ENCODE data around the gene MAP4K4. TPM values are rescaled to one million over a fixed set of nuclear protein-coding genes. Genes with fewer than 3 reads are reported as not detected.

MAP4K4 gene
- total and polyA plus RNA-seq, 2 experiments from 2014 or later = 20.3 to 115 TPM

DNA sequence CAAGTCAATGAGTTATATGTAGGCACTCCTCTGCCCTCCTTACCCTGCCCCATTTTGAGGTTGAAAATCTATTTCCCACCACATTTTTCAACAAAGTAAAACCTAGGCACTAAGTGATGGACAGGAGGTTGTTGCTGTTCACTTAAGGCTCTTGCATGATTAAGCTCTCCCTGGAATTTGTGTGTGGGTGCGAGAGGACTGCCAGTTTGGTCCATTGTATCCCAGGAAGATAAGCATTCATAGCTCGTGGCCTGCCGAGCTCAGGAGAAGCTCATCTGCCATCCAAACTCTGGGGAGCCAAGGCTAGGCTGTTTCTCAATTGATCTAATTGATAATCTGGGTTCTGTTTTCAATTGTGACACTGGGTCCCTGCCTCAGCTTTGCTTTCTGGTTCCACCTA lies 4.7 kb upstream of the MAP4K4 start:
- no peak overlapping the region for H3K9ac ChIP-seq
- H3F3A ChIP-seq (ENCODE audit: insufficient read depth) = peaks cover 14% of the 10 kb centered on the region; the same call in 1 of the 2 replicates
- no peak for TF ChIP-seq EZH2phosphoT487 (IDR thresholded peaks at IDR 0.05; ENCODE audit: insufficient read depth, low read depth)
- TF ChIP-seq EZH2 (IDR thresholded peaks at IDR 0.05; ENCODE audit: insufficient read depth, poor library complexity, severe bottlenecking) = no peak
- no peaks in the 10 kb centered on the region for H3K36me3 ChIP-seq (ENCODE audit: low read depth)
- H3K9me2 ChIP-seq (ENCODE audit: insufficient read depth) = no peaks in the 10 kb centered on the region
- no peak overlapping the region for H2AFZ ChIP-seq
- H3K27ac ChIP-seq = no peak overlapping the region
- no peaks in the 10 kb centered on the region for H3K79me2 ChIP-seq (ENCODE audit: insufficient read depth)
- no peak overlapping the region for H3K4me3 ChIP-seq
- H3K27me3 ChIP-seq (replicated peaks; ENCODE audit: insufficient read depth) = no peaks in the 10 kb centered on the region
- peak; percentile 31 for DNase-seq
- H4K20me1 ChIP-seq (ENCODE audit: insufficient read depth) = no peaks in the 10 kb centered on the region
- no peaks in the 10 kb centered on the region for H3K9me3 ChIP-seq (ENCODE audit: low read depth)
- in situ Hi-C loops (cut with MboI) = loop anchor here (10.0 kb wide), 1 partner anchor 278 kb away; no protein-coding TSS in a partner anchor
- H3K4me1 ChIP-seq (ENCODE audit: insufficient read depth) = no peaks in the 10 kb centered on the region
- WGBS, 2 experiments (ENCODE audit: low coverage in 1 of 2, low lambda C conversion rate in 2 of 2, missing lambda C conversion rate in 2 of 2) = 52 to 66% methylated on average over 3 of the region's 3 CpGs
- H3K4me2 ChIP-seq (ENCODE audit: unreplicated experiment) = no peak overlapping the region

GRCh38 chr2:101693991-101694588 lies 3.4 kb upstream of the MAP4K4 start:
- Histone ChIP-seq H2AFZ (no peak overlapping the region), H3F3A (ENCODE audit: insufficient read depth) (peaks cover 22% of the 10 kb centered on the region), H3K27me3 (replicated peaks; ENCODE audit: insufficient read depth) (no peaks in the 10 kb centered on the region), H3K9me2 (ENCODE audit: insufficient read depth) (no peaks in the 10 kb centered on the region), H3K27ac (no peak overlapping the region), H3K4me2 (ENCODE audit: unreplicated experiment) (no peak overlapping the region), H3K4me1 (ENCODE audit: insufficient read depth) (no peaks in the 10 kb centered on the region), H3K9ac (no peak overlapping the region), H3K79me2 (ENCODE audit: insufficient read depth) (peaks cover 11% of the 10 kb centered on the region), H3K36me3 (ENCODE audit: low read depth) (no peaks in the 10 kb centered on the region), H3K4me3 (no peak overlapping the region), H3K9me3 (ENCODE audit: low read depth) (no peaks in the 10 kb centered on the region), H4K20me1 (ENCODE audit: insufficient read depth) (no peaks in the 10 kb centered on the region)
- in situ Hi-C loops (cut with MboI) = loop anchor here (10.0 kb wide), 1 partner anchor 279 kb away; no protein-coding TSS in a partner anchor
- 89% methylated on average over 3 of the region's 3 CpGs for WGBS, 2 experiments (ENCODE audit: low coverage in 1 of 2, low lambda C conversion rate in 2 of 2, missing lambda C conversion rate in 2 of 2)
- TF ChIP-seq EZH2 (IDR thresholded peaks at IDR 0.05; ENCODE audit: insufficient read depth, poor library complexity, severe bottlenecking) (no peak), EZH2phosphoT487 (IDR thresholded peaks at IDR 0.05; ENCODE audit: insufficient read depth, low read depth) (no peak)
- no peak for DNase-seq

DNA sequence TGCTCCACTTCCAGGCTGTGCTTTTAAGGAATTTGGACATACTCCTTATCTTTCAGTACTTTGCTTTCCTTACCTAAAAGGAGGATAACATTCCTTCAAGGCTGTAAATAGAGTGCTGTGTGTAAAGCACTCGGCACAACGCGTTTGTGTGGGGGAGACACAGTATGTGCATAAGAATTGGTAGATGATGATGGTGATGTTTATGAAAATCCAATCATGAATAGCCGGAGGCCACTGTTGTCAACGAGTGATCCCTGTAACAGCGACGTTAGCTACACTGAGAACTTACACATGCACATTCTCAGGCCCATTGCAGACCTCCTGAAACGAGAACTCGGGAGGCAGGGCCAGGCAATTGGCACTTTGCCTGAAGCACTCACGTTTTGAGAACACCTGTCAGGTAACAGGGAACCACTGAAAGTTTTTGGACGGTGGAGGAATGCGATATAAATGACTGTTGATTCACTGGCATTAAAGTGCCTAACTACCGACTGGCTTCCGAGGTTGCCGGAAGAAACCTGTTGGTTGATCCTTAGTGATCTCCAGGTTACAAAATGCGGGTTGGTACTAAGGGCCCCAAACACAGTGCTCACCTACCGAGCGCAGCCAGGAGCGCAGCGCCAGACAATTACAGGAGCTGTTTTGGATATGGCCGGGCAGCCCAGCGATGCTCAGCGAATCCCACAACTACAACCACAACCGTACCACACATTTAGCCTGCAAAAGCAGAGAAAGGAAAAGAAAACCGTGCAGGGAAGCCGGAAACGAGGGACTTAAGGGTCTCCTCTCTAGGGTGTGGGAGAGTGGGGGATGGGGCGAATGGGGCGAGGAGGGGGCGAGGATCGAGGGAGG lies 1.0 kb upstream of the MAP4K4 start:
- Histone ChIP-seq H3K9me3 (ENCODE audit: low read depth) (no peaks in the 10 kb centered on the region), H3K4me1 (ENCODE audit: insufficient read depth) (peaks cover 11% of the 10 kb centered on the region), H3K4me3 (peak overlapping the region; percentile 96), H3K9me2 (ENCODE audit: insufficient read depth) (no peaks in the 10 kb centered on the region), H3K27ac (peak overlapping the region; percentile 65), H3K27me3 (replicated peaks; ENCODE audit: insufficient read depth) (no peaks in the 10 kb centered on the region), H3K79me2 (ENCODE audit: insufficient read depth) (peaks cover 35% of the 10 kb centered on the region), H3K9ac (peak overlapping the region; percentile 95), H3F3A (ENCODE audit: insufficient read depth) (peaks cover 46% of the 10 kb centered on the region), H2AFZ (peak overlapping the region; percentile 77), H3K36me3 (ENCODE audit: low read depth) (no peaks in the 10 kb centered on the region), H3K4me2 (ENCODE audit: unreplicated experiment) (peak overlapping the region; percentile 74), H4K20me1 (ENCODE audit: insufficient read depth) (no peaks in the 10 kb centered on the region)
- 6 to 7% methylated on average over 30 to 31 of the region's 31 CpGs for WGBS, 2 experiments (ENCODE audit: low coverage in 1 of 2, low lambda C conversion rate in 2 of 2, missing lambda C conversion rate in 2 of 2)
- peak; percentile 50 for DNase-seq
- in situ Hi-C loops (cut with MboI) = loop anchor here (5.0 to 10.0 kb wide), 2 partner anchors 136 to 282 kb away; no protein-coding TSS in a partner anchor
- TF ChIP-seq EZH2phosphoT487 (IDR thresholded peaks at IDR 0.05; ENCODE audit: insufficient read depth, low read depth) (no peak), EZH2 (IDR thresholded peaks at IDR 0.05; ENCODE audit: insufficient read depth, poor library complexity, severe bottlenecking) (no peak)

DNA sequence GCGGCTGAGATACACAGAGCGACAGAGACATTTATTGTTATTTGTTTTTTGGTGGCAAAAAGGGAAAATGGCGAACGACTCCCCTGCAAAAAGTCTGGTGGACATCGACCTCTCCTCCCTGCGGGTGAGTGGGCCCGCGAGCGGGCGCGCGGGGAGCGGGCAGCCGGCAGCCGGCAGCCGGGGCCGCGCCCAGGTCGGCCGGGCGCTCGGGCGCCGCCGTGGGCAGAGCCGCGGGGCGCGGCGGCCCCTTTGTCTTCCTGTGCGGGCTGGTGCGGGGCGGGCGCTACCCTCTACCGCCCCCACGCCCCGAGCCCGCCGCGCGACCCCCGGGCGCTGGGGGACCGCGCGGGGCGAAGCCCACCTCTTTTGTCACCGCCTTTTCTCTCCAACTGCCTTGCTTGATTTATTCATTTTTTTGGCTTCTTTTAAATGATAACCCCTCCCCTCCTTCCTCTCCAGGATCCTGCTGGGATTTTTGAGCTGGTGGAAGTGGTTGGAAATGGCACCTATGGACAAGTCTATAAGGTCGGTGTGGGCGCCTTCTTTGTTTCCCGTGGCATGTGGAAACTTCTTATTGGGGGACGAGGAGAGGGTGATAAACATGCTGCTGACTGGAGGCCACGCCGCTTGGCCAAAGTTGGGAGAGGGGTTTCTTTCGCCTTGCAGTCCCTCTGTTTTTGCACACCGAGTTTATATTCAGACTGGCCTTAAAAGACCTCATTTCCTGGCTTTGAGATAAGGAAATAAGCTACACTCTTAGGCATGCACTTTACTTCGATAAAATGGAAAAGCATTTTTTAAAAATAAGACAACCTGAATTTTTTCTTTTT lies 722 bp downstream of the MAP4K4 start:
- H3K79me2 ChIP-seq (ENCODE audit: insufficient read depth) = peaks cover 52% of the 10 kb centered on the region
- H3K27ac ChIP-seq = peak overlapping the region; percentile 63
- in situ Hi-C loops (cut with MboI) = loop anchor here (5.0 to 10.0 kb wide), 2 partner anchors 134 to 283 kb away; no protein-coding TSS in a partner anchor

More for the DNA sequence above, 722 bp downstream of the MAP4K4 start:
- WGBS, 2 experiments (ENCODE audit: low coverage in 1 of 2, low lambda C conversion rate in 2 of 2, missing lambda C conversion rate in 2 of 2) = 1 to 2% methylated on average over 22 to 40 of the region's 57 CpGs
- peak; percentile 64 for DNase-seq
- H3K27me3 ChIP-seq (replicated peaks; ENCODE audit: insufficient read depth) = no peaks in the 10 kb centered on the region
- peaks cover 46% of the 10 kb centered on the region for H3F3A ChIP-seq (ENCODE audit: insufficient read depth)
- TF ChIP-seq EZH2 (IDR thresholded peaks at IDR 0.05; ENCODE audit: insufficient read depth, poor library complexity, severe bottlenecking) (no peak), EZH2phosphoT487 (IDR thresholded peaks at IDR 0.05; ENCODE audit: insufficient read depth, low read depth) (no peak)
- H3K9me3 ChIP-seq (ENCODE audit: low read depth) = no peaks in the 10 kb centered on the region
- no peaks in the 10 kb centered on the region for H3K9me2 ChIP-seq (ENCODE audit: insufficient read depth)
- peak overlapping the region; percentile 95 for H3K9ac ChIP-seq
- no peaks in the 10 kb centered on the region for H4K20me1 ChIP-seq (ENCODE audit: insufficient read depth)
- H3K36me3 ChIP-seq (ENCODE audit: low read depth) = no peaks in the 10 kb centered on the region; the same call in 1 of the 2 replicates
- peak overlapping the region; percentile 88 for H3K4me2 ChIP-seq (ENCODE audit: unreplicated experiment)
- H3K4me3 ChIP-seq = peak overlapping the region; percentile 96
- peaks cover 16% of the 10 kb centered on the region for H3K4me1 ChIP-seq (ENCODE audit: insufficient read depth)
- H2AFZ ChIP-seq = peak overlapping the region; percentile 18; the same call in 1 of the 2 replicates

All from GM23248 (cell line).